Islet of Langerhans (tissue), 1 donor: Measurements from ENCODE around the gene ZNF322.

Experiments used
- FAIRE-seq: peaks from one replicate; lab custom pipeline; 2011; peaks lifted over from hg19 to GRCh38; lab: Jason Lieb, UNC

ZNF322 gene

DNA sequence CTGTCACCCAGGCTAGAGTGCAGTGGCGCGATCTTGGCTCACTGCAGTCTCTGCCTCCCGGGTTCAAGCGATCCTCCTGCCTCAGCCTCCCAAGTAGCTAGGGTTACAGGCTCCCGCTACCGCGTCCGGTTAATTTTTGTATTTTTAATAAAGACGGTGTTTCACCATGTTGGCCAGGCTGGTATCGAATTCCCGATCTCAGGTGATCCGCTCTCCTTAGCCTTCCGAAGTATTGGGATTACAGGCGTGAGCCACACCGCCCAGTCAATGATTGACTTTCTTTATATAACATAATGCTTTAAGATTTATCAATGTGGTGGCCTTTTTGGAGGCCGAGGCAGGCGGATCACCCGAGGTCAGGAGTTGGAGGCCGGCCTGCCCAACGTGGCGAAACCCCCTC, 70.6 kb downstream of the ZNF322 start:
- no peak for FAIRE-seq
